Ramos (cell line): ENCODE results near the gene ZP1.

Experiments
- in situ Hi-C: fragments of 300-500 bp; cut with MboI; formaldehyde crosslinking; loops from one replicate; pipeline ENCODE4 v1.14.3; 2022; ENCODE audit warnings: low sequenced_read_pairs; ENCODE audit not compliant: unreplicated experiment

Gene ZP1

GRCh38 chr11:60875366-60876167, 8.2 kb downstream of the ZP1 start:
- in situ Hi-C loops: no loop called here

GRCh38 chr11:60876168-60876485, 8.8 kb downstream of the ZP1 start:
- in situ Hi-C loops: no loop called here

- in situ Hi-C loops: no loop called here
Measured at GRCh38 chr11:60878245-60879101, 11.1 kb downstream of the ZP1 start.

GRCh38 chr11:60879104-60879503, 11.8 kb downstream of the ZP1 start:
- in situ Hi-C loops: no loop called here

- in situ Hi-C loops: no loop called here
Measured at GRCh38 chr11:60879971-60880588, 12.7 kb downstream of the ZP1 start.

- in situ Hi-C loops: no loop called here
Measured at GRCh38 chr11:60880643-60881282, 13.4 kb downstream of the ZP1 start.

GRCh38 chr11:60887556-60887955, 20.2 kb downstream of the ZP1 start:
- in situ Hi-C loops: no loop called here

- in situ Hi-C loops: no loop called here
Measured at GRCh38 chr11:60889869-60890311, 22.5 kb downstream of the ZP1 start.

- in situ Hi-C loops: no loop called here
Measured at GRCh38 chr11:60890696-60891095, 23.4 kb downstream of the ZP1 start.

- in situ Hi-C loops: no loop called here
Measured at GRCh38 chr11:60891103-60891741, 23.9 kb downstream of the ZP1 start.

GRCh38 chr11:60895687-60896086, 28.3 kb downstream of the ZP1 start:
- in situ Hi-C loops: no loop called here

GRCh38 chr11:60897496-60897895, 30.2 kb downstream of the ZP1 start:
- in situ Hi-C loops: no loop called here

GRCh38 chr11:60899046-60899936, 31.9 kb downstream of the ZP1 start:
- in situ Hi-C loops: no loop called here

- in situ Hi-C loops: loop anchor here (25.0 kb wide), 2 partner anchors 438 to 1788 kb away; partner anchors contain the start of genes FAM111B and MS4A1
Measured at GRCh38 chr11:60899977-60900376, 32.6 kb downstream of the ZP1 start.

GRCh38 chr11:60900673-60901404, 33.5 kb downstream of the ZP1 start:
- in situ Hi-C loops: loop anchor here (25.0 kb wide), 2 partner anchors 439 to 1789 kb away; partner anchors contain the start of genes FAM111B and MS4A1

GRCh38 chr11:60902625-60903024, 35.3 kb downstream of the ZP1 start:
- in situ Hi-C loops: loop anchor here (25.0 kb wide), 2 partner anchors 440 to 1790 kb away; partner anchors contain the start of genes FAM111B and MS4A1

GRCh38 chr11:60905047-60905446, 37.7 kb downstream of the ZP1 start:
- in situ Hi-C loops: loop anchor here (25.0 kb wide), 2 partner anchors 443 to 1793 kb away; partner anchors contain the start of genes FAM111B and MS4A1

GRCh38 chr11:60905551-60906113, 38.3 kb downstream of the ZP1 start:
- in situ Hi-C loops: loop anchor here (25.0 kb wide), 2 partner anchors 443 to 1793 kb away; partner anchors contain the start of genes FAM111B and MS4A1
